Mesendoderm (in vitro differentiated cells): Measurements from ENCODE around the gene UPB1.
A peak's percentile ranks its signal among the peaks of the same experiment; 100 is the strongest.

ENCODE experiments used
- DNase-seq: peaks from one replicate; pipeline ENCODE4 v3.0.0; 2013
- H2AK5ac ChIP-seq: 2 replicates; pipeline ENCODE4 v1.6.1; 2013; ENCODE audit warnings: low read length, inconsistent platforms
- H2BK120ac ChIP-seq: 2 replicates; pipeline ENCODE4 v1.6.1; 2013; ENCODE audit warnings: low read depth, mild to moderate bottlenecking, low read length, moderate library complexity, mixed read lengths
- H2BK15ac ChIP-seq: replicated peaks from 2 replicates; pipeline ENCODE4 v1.6.1; 2013; ENCODE audit warnings: low read depth, mild to moderate bottlenecking, moderate library complexity
- H2BK5ac ChIP-seq: 2 replicates; pipeline ENCODE4 v1.6.1; 2013; ENCODE audit warnings: low read length, inconsistent platforms
- H3K18ac ChIP-seq: 2 replicates; pipeline ENCODE4 v1.6.1; 2013; ENCODE audit warnings: mild to moderate bottlenecking, low read length, mixed read lengths
- H3K23ac ChIP-seq: one replicate; pipeline ENCODE4 v1.6.1; 2013; ENCODE audit warnings: low read length
- H3K27ac ChIP-seq: 2 replicates; pipeline ENCODE4 v1.5.1; 2013; ENCODE audit warnings: low read depth, mild to moderate bottlenecking, inconsistent platforms, low read length, moderate library complexity
- H3K27me3 ChIP-seq: 2 replicates; pipeline ENCODE4 v1.6.1; 2013; ENCODE audit warnings: low read length, control low read depth, mild to moderate bottlenecking, inconsistent platforms; ENCODE audit not compliant: insufficient read depth, poor library complexity
- H3K36me3 ChIP-seq: 2 replicates; pipeline ENCODE4 v1.6.1; 2013; ENCODE audit warnings: low read length, inconsistent platforms; ENCODE audit not compliant: control insufficient read depth, insufficient read depth
- H3K4ac ChIP-seq: one replicate; pipeline ENCODE4 v1.6.1; 2013; ENCODE audit warnings: low read depth, mild to moderate bottlenecking, low read length, moderate library complexity
- H3K4me1 ChIP-seq: 2 replicates; pipeline ENCODE4 v1.6.1; 2013; ENCODE audit warnings: low read depth, low read length, inconsistent platforms; ENCODE audit not compliant: control insufficient read depth
- H3K4me2 ChIP-seq: 2 replicates; pipeline ENCODE4 v1.6.1; 2013; ENCODE audit warnings: low read length
- H3K4me3 ChIP-seq: 2 replicates; pipeline ENCODE4 v1.5.1; 2013; ENCODE audit warnings: mild to moderate bottlenecking, low read length
- H3K56ac ChIP-seq: one replicate; pipeline ENCODE4 v1.6.1; 2013; ENCODE audit warnings: low read length
- H3K79me1 ChIP-seq: 2 replicates; pipeline ENCODE4 v1.6.1; 2013; ENCODE audit warnings: low read length, inconsistent platforms
- H3K79me2 ChIP-seq: 2 replicates; pipeline ENCODE4 v1.6.1; 2013; ENCODE audit warnings: mild to moderate bottlenecking, low read length; ENCODE audit not compliant: control insufficient read depth, insufficient read depth
- H3K9ac ChIP-seq: 2 replicates; pipeline ENCODE4 v1.6.1; 2013; ENCODE audit warnings: low read length, inconsistent platforms
- H4K5ac ChIP-seq: one replicate; pipeline ENCODE4 v1.6.1; 2013; ENCODE audit warnings: low read length
- H4K8ac ChIP-seq: one replicate; pipeline ENCODE4 v1.6.1; 2013; ENCODE audit warnings: low read depth, mild to moderate bottlenecking, control low read depth, low read length, moderate library complexity
- WGBS: extraction: QIAGEN DNeasy Blood & Tissue Kit; methylation state at CpG from one replicate; pipeline ENCODE4 v1.1.7; 2013; ENCODE audit warnings: low lambda C conversion rate, missing lambda C conversion rate; ENCODE audit not compliant: insufficient coverage; ENCODE audit errors: extremely low coverage; 5-methylcytosine and 5-hydroxymethylcytosine counted together

The UPB1 gene

DNA sequence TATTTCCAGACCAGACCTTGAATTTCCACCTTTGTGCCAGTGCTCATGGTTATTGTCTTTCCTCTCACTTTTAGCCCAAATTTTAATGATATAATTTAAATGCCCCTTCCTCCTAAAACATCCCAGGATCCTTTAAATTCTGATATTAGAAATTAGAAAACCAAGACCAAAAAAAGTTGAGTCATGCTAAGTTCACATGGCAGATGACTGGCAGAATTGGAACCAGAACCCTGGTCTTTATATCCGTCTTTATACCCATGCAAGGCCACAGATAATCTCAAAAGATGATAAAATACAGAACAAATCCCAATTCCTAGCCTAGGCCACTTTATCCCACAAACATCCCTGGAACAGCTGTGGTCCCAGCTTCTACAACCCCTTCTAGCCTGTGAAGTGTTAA, 41.3 kb upstream of the UPB1 start:
- Histone ChIP-seq H4K8ac (no peak overlapping the region), H2BK5ac (no peak overlapping the region), H3K79me2 (no peaks in the 10 kb centered on the region), H4K5ac (no peak overlapping the region), H2BK120ac (no peak overlapping the region), H2AK5ac (no peak overlapping the region), H3K4me3 (no peak overlapping the region), H3K23ac (no peak overlapping the region), H3K27me3 (no peaks in the 10 kb centered on the region), H3K4ac (no peak overlapping the region), H3K56ac (no peak overlapping the region), H3K36me3 (no peaks in the 10 kb centered on the region), H2BK15ac (no peak overlapping the region), H3K4me1 (peaks cover 15% of the 10 kb centered on the region), H3K79me1 (no peaks in the 10 kb centered on the region), H3K27ac (no peak overlapping the region), H3K18ac (no peak overlapping the region), H3K9ac (no peak overlapping the region), H3K4me2 (no peak overlapping the region)
- no CpG with 5 or more reads among the region's 1 CpG for WGBS
- no peak for DNase-seq

DNA sequence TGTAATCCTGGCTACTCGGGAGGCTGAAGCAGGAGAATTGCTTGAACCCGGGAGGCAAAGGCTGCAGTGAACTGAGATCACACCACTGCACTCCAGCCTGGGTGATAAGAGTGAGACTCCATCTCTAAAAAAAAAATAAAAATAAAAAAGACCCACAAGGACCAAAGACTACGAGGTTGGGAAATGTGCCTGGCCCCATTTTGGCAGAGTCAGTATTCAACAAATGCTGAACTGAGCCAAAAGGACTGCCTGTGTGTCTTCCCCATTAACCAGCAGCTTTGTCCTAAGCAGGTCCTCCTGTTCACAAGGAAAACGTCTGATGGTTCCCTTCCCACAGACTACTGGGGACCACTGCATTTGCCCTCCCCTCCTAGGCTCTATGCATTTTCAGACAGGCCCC, 40.1 kb upstream of the UPB1 start:
- Histone ChIP-seq H2BK5ac (no peak overlapping the region), H2BK15ac (no peak overlapping the region), H3K27ac (no peak overlapping the region), H2BK120ac (no peak overlapping the region), H3K27me3 (no peaks in the 10 kb centered on the region), H3K23ac (no peak overlapping the region), H3K4me2 (no peak overlapping the region), H3K4ac (no peak overlapping the region), H3K4me1 (peaks cover 11% of the 10 kb centered on the region), H3K36me3 (no peaks in the 10 kb centered on the region), H3K9ac (no peak overlapping the region), H3K56ac (peak overlapping the region; percentile 37), H2AK5ac (no peak overlapping the region), H3K79me1 (no peaks in the 10 kb centered on the region), H3K18ac (no peak overlapping the region), H3K4me3 (no peak overlapping the region), H3K79me2 (no peaks in the 10 kb centered on the region), H4K5ac (no peak overlapping the region), H4K8ac (no peak overlapping the region)
- DNase-seq = no peak
- no CpG with 5 or more reads among the region's 4 CpGs for WGBS

DNA sequence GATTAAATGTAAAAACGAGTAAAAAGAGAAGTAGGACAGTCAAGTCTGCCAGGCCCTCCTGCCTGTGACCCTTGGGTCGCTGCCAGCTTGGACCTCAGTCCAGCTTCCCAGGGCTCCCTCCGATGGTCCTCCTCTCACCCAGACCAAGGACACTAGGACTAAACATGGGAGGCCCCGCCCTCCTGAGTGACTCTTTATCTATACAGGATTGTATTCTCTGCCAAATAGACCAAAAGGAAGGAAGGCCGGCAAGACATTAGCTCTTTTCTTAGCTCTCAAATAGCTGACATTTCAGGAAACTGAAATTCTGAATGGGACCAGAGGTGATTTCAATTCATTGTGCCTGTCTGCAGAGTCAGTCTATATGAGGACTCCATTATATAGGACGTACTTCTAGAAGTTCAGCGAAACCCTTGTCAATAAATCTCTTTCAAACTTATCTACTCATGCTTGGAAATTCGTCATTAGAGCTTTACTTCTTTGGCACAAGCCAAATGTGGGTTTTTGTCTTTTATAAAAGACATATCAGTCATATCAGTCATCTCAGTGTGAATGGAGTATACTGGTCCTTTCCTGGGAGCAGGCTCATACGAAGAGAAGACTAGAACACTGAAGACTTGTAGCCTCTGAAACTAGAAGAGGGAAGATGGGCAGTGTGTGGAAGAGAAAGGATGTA, 39.2 kb upstream of the UPB1 start:
- no peak overlapping the region for H2BK15ac ChIP-seq
- peaks cover 15% of the 10 kb centered on the region for H3K4me1 ChIP-seq
- no peak overlapping the region for H3K23ac ChIP-seq
- H3K56ac ChIP-seq = no peak overlapping the region
- no peak overlapping the region for H3K4ac ChIP-seq
- no CpG with 5 or more reads among the region's 9 CpGs for WGBS
- no peak overlapping the region for H2AK5ac ChIP-seq
- no peak overlapping the region for H4K5ac ChIP-seq
- no peaks in the 10 kb centered on the region for H3K79me1 ChIP-seq
- no peaks in the 10 kb centered on the region for H3K36me3 ChIP-seq
- no peak overlapping the region for H3K4me3 ChIP-seq
- no peak overlapping the region for H2BK5ac ChIP-seq
- H3K9ac ChIP-seq = no peak overlapping the region
- H3K79me2 ChIP-seq = no peaks in the 10 kb centered on the region
- H3K27me3 ChIP-seq = no peaks in the 10 kb centered on the region
- H3K18ac ChIP-seq = no peak overlapping the region
- no peak overlapping the region for H3K4me2 ChIP-seq
- no peak for DNase-seq
- no peak overlapping the region for H3K27ac ChIP-seq
- no peak overlapping the region for H4K8ac ChIP-seq
- H2BK120ac ChIP-seq = no peak overlapping the region

DNA sequence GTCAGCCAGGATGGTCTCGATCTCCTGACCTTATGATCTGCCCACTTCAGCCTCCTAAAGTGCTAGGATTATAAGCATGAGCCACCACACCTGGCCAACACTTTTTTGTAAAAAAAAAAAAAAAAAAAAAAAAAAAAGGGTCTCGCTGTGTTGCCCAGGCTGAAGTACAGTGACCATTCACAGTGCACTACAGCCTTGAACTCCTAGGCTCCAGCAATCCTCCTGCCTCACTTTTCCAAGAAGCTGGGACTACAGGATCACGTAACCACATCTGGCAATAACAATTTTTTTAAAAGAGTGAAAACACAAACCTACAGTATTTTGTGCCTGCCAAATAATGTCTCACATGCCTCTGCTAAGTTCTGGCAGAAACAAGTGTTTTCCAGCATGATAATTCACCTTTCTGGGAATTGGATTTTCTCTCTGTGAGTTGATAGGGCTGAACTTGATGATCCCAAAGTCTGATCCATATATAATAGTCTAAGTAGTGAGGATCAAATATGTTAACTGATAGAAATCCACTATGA, 37.2 kb upstream of the UPB1 start:
- no peak overlapping the region for H4K8ac ChIP-seq
- H3K36me3 ChIP-seq = no peaks in the 10 kb centered on the region
- H3K27ac ChIP-seq = no peak overlapping the region
- H3K56ac ChIP-seq = no peak overlapping the region
- WGBS = no CpG with 5 or more reads among the region's 3 CpGs
- H2AK5ac ChIP-seq = no peak overlapping the region
- H3K4ac ChIP-seq = no peak overlapping the region
- DNase-seq = no peak
- no peaks in the 10 kb centered on the region for H3K79me2 ChIP-seq
- H3K9ac ChIP-seq = no peak overlapping the region
- H3K23ac ChIP-seq = no peak overlapping the region
- no peak overlapping the region for H3K4me2 ChIP-seq
- H2BK5ac ChIP-seq = no peak overlapping the region
- H3K4me3 ChIP-seq = no peak overlapping the region
- no peak overlapping the region for H3K18ac ChIP-seq
- peaks cover 14% of the 10 kb centered on the region for H3K4me1 ChIP-seq
- H2BK120ac ChIP-seq = no peak overlapping the region
- H2BK15ac ChIP-seq = no peak overlapping the region
- no peak overlapping the region for H4K5ac ChIP-seq
- H3K27me3 ChIP-seq = no peaks in the 10 kb centered on the region
- H3K79me1 ChIP-seq = no peaks in the 10 kb centered on the region

DNA sequence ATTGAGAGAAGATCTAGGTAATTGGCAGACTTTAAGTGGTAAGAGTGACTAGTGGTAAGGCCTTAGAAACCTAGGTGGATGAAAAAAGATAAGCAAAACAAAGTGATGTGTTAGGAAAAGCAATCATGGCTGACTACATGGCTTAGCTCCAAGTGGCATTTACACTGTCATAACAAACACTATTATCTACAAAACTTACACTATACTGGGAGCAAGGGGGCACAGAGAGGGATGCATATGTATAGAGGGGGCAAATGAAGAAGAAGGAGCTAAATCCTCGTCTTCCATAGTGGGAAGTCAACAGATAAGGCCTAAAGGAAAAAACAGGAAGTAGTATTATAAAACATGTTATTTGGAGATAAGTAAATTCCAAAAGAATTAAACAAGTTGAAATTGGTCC, 35.2 kb upstream of the UPB1 start:
- DNase-seq = no peak
- no CpG with 5 or more reads among the region's 1 CpG for WGBS

More for the DNA sequence above, 35.2 kb upstream of the UPB1 start:
- H3K4me1 ChIP-seq = peaks cover 14% of the 10 kb centered on the region
- H3K27ac ChIP-seq = no peak overlapping the region
- H3K9ac ChIP-seq = no peak overlapping the region
- no peaks in the 10 kb centered on the region for H3K79me2 ChIP-seq
- H3K18ac ChIP-seq = peak overlapping the region; percentile 76
- no peak overlapping the region for H2BK15ac ChIP-seq
- H3K27me3 ChIP-seq = no peaks in the 10 kb centered on the region
- no peak overlapping the region for H3K4me3 ChIP-seq
- H2BK5ac ChIP-seq = no peak overlapping the region
- no peak overlapping the region for H3K23ac ChIP-seq
- H4K5ac ChIP-seq = no peak overlapping the region
- H2BK120ac ChIP-seq = no peak overlapping the region
- H2AK5ac ChIP-seq = no peak overlapping the region
- H3K4me2 ChIP-seq = no peak overlapping the region
- H3K79me1 ChIP-seq = no peaks in the 10 kb centered on the region
- H3K4ac ChIP-seq = no peak overlapping the region
- no peak overlapping the region for H3K56ac ChIP-seq
- no peak overlapping the region for H4K8ac ChIP-seq
- H3K36me3 ChIP-seq = no peaks in the 10 kb centered on the region
